Activated naive CD8-positive, alpha-beta T cell treated with anti-CD3 and anti-CD28 coated beads, Interleukin-2, amount 50 U/mL, for 16 hours (primary cell): ENCODE data around the gene NLRP5.
"Not testable (repeated sequence)": the region's sequence is repeated elsewhere in the genome, so short reads cannot be mapped to it uniquely, and the experiment has no call there.

Source experiments
- DNase-seq: peaks from one replicate; pipeline ENCODE4 v3.0.0-alpha.2; 2020; ENCODE audit warnings: low read depth, low spot score

NLRP5 gene

GRCh38 chr19:55986487-55986886, at the start of gene NLRP5:
NLRP5 (plus strand) TSS chr19:55986775.
- no peak for DNase-seq

GRCh38 chr19:55939206-55939605, 47.4 kb upstream of the NLRP5 start:
- DNase-seq = no peak

GRCh38 chr19:55940306-55940705, 46.3 kb upstream of the NLRP5 start:
- no peak for DNase-seq

DNA sequence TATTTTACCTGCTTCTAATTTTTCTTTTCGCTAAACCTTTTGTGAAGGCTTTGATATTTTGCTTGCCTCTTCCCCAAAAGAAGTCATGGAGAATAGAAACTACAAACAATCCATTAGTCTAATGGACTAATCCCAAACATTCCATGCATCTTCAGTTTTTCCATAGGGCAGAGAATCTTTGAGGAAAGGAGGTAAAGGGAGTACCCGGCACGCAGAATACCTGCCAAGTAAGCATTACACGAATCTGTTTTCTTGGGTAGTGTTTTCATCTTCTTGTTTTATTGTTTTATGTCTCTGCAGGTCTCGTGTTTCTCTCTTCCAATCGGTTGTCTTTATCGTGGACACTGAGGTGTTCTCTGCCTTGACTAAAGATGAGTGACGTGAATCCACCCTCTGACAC, 39.0 kb upstream of the NLRP5 start, which contains the start of gene NLRP8:
Gene NLRP8, plus strand, starts transcription at position 301 of the 400 bp plus-strand sequence.
- DNase-seq = no peak

GRCh38 chr19:55950566-55950965, 36.0 kb upstream of the NLRP5 start:
- not testable (repeated sequence) for DNase-seq

- DNase-seq = no peak
Observed at GRCh38 chr19:55956431-55956830, 30.1 kb upstream of the NLRP5 start.

DNA sequence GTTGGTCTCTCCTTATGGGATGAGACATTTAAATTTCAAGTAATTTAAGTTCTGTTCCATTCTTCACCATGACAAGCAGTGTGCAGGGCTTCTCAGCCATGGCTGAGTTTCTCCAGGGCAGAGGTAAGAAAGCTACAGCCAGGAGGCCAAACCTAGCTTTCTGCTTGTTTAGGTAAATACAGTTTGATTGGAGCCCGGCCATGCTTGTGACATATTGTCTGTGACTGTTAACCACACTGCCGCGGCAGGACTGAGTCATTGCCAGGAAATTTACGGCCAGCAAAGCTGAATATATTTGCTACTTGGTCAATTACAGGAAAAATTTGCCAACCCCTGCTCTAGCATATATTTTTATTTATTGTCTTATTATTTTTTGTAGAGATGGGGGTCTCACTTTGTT, 28.2 kb upstream of the NLRP5 start:
- DNase-seq = no peak

GRCh38 chr19:55959996-55960675, 26.4 kb upstream of the NLRP5 start:
- no peak for DNase-seq

- DNase-seq = no peak
Observed at GRCh38 chr19:55962186-55962585, 24.4 kb upstream of the NLRP5 start.

GRCh38 chr19:55973982-55974381, 12.6 kb upstream of the NLRP5 start:
- no peak for DNase-seq

DNA sequence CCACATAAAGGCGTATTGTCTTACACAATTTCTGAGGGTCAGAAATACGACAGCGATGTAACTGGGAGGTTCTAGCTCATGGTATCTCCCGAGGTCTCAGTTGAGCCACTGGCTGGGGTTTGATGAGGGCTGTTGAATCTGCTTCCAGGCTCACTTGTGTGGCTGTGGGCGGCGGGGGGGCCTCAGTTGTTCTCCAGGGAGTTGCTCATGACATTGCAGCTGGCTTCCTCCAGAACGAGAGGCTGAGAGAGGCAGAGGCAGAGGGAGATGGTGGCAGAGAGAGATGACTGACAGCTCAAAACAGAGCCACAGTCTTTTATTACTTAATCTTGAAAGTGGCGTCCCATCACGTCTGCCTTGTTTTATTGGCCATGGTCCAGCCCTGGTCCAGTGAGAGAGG, 6.2 kb upstream of the NLRP5 start:
- no peak for DNase-seq

DNA sequence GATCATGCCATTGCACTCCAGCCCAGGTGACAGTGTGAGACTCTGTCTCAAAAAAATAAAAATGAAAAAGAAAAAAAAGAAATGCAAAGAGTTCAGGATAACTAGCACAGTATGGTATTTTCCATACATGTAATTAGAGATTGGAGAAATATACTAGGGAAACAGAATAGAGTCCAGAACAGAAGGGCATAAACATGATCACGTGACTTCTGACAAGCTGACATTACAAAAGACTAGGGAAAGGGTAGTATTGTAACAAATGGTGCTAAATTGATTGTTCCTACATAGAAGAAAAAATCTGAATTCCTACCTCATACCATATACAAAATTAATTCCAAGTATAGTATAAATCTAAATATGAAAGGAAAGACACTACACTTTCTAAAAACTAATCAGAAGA, 1.3 kb upstream of the NLRP5 start:
- no peak for DNase-seq

DNA sequence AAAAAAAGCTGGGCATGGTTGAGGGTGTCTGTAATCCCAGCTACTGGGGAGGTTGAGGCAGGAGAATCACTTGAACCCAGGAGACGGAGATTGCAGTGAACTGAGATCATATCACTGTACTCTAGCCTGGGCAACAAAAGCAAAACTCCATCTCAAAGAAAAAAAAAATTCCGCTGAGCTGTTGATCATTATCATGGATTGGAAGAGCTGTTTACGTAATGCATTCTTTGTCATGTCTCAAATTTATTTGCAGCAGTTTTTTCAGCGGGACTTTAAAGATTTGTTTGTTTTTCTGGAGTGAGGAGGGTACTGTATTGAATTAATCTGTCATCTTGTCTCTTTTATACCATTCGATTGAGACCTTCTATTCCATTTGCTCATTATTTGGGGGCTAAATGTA, 4.3 kb downstream of the NLRP5 start:
- no peak for DNase-seq

DNA sequence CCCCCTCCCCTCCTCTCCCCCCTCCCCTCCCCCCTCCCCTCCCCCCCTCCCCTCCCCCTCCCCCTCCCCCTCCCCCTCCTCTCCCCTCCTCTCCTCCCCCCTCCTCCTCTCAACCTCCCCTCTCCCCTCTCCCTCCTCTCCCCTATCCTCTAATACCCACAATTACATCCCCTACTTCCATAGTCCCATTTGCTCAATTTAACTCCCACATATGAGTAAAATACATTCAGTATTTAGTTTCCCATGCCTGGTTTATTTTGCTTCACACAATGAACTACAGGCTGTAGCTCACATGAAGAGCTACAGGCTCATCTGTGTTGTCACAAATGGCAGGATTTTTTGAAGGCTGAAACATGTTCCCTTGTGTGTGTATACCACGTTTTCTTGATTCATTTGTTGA, 6.9 kb downstream of the NLRP5 start:
- no peak for DNase-seq

- DNase-seq = no peak
Observed at GRCh38 chr19:56014765-56015164, 28.2 kb downstream of the NLRP5 start.

DNA sequence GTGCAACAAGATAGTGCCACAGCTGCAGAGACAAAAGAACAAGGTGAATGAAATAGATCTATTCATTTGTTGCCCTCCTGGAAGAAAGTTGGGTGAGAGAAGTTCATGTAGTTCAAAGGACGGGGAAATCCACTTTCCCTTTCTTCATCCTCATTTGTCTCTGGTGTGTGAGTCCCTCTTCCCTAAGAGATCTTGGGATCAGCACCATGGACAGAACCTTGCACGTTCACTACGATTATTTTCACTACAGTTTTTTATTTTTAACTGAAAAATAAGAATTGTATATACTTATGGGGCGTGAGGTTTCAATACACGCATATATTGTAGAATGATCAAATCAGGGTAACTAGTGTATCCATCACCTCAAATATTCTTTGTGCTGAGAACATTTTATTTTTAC, 29.2 kb downstream of the NLRP5 start:
- no peak for DNase-seq

GRCh38 chr19:56019325-56019724, 32.8 kb downstream of the NLRP5 start:
- not testable (repeated sequence) for DNase-seq

DNA sequence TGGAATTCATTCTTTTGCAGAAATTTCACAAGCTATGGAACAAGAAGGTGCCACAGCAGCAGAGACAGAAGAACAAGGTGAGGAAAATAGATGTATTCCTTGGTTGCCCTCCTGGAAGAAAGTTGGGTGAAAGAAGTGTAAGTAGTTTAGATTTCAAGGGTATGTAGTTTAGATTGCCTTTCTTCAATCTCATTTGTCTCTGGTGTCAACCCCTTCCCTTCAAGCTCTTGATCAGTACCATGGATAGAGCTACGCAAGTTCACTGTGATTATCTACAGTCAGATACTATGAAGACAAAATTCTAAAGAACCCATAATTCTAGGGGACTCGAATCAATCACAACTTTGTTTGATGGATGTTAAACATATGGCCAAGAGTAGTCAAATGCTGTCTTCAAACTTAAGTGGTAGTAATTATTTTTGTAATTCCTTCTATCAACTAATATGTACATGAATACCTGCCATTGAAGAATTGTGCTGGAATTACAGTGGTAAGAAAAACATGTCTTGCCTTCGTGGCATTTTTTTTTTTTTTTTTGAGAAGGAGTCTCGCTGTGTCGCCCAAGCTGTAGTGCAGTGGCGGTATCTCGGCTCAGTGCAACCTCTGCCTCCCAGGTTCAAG, 33.9 kb downstream of the NLRP5 start:
- DNase-seq = not testable (repeated sequence)

DNA sequence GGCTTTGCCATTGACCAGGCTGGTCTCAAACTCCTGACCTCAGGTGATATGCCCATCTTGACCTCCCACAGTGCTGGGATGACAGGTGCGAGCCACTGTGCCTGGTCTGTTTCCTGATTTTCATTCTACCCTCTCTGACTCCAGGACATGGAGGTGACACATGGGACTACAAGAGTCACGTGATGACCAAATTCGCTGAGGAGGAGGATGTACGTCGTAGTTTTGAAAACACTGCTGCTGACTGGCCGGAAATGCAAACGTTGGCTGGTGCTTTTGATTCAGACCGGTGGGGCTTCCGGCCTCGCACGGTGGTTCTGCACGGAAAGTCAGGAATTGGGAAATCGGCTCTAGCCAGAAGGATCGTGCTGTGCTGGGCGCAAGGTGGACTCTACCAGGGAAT, 40.2 kb downstream of the NLRP5 start:
- no peak for DNase-seq

- no peak for DNase-seq
Observed at GRCh38 chr19:56053596-56053995, 67.0 kb downstream of the NLRP5 start.

DNA sequence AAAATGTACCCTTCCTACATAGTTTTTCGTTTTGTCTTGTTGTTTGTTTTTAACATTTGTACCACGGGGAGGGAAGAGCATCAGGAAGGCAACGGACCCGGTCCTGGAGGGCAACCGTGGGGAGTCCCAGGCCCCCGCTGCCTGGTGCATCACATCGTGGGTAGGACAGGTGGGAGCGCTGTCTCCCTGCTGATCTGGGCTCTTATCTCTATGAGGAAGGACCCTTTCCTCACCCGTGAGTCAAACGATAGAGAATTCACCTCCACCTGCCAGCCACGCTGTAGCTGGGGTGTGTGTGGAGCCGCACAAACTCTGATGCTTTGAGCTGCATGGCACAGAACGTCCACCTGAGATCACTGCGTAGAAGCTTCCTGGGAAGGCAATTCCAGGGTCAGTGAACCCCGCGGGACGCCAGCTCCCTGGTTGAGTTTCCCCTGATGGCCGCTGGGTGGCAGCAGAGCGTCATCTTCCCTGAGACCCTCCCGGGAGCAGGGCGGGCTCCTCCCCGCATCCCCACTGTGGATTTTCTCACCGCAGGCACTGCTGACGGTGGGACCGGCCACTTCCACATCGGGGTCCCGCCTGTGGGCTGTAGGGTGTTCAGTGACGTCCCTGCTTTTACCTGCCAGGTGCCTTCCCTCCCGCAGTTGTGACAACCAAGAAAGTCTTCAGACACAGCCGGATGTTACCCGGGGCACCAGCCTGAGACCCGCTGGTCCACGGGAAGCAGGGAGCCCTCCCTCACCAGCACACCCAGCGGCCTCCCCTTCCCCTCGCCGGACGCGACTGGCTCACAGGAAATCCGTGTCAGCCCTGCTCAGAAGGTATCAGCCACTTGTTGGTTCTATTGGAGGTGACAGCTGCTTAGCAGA, 79.8 kb downstream of the NLRP5 start:
- DNase-seq = peak; percentile 15

GRCh38 chr19:56069642-56070041, 83.1 kb downstream of the NLRP5 start:
- DNase-seq = no peak

- no peak for DNase-seq
Observed at GRCh38 chr19:56071151-56071550, 84.6 kb downstream of the NLRP5 start.
